A673 (cell line): Measurements from ENCODE around the gene AP3S1. TPM values are rescaled to one million over a fixed set of nuclear protein-coding genes. Genes with fewer than 3 reads are reported as not detected.

Experiments
- BruUV-seq: library from RNA; stranded (reverse); fragments of 400-500 nt; replicated peaks from 2 replicates; lab custom pipeline; 2021; lab: Mats Ljungman, UMichigan
- CTCF ChIA-PET: fragments of 300-600 bp; sonication (Branson Sonifier 250); formaldehyde crosslinking; loops from one replicate; lab custom pipeline; 2022; ENCODE audit warnings: antibody characterized with exemption; lab: Charles Lee
- POLR2A ChIA-PET: fragments of 300-600 bp; sonication (Branson Sonifier 250); formaldehyde crosslinking; loops from one replicate; lab custom pipeline; 2022; ENCODE audit warnings: antibody characterized with exemption; ENCODE audit not compliant: low non-redundant PET; lab: Charles Lee
- DNase-seq: peaks from one replicate; pipeline ENCODE4 v3.0.0-alpha.2; 2015; ENCODE audit warnings: low spot score
- H3K27ac ChIP-seq: fragments of 200-600 bp; sonication (generic); 2 replicates; pipeline ENCODE4 v1.5.1; 2016; ENCODE audit warnings: mixed run types, low read depth, mild to moderate bottlenecking, mixed read lengths, antibody characterized with exemption, low read length; ENCODE audit not compliant: poor library complexity, severe bottlenecking
- H3K27me3 ChIP-seq: fragments of 200-600 bp; sonication (generic); replicated peaks from 2 replicates; pipeline ENCODE4 v1.6.1; 2017; ENCODE audit warnings: mixed run types, low read depth, mild to moderate bottlenecking, mixed read lengths, antibody characterized with exemption, low read length; ENCODE audit not compliant: insufficient read depth, poor library complexity
- H3K36me3 ChIP-seq: fragments of 200-600 bp; sonication (generic); 2 replicates; pipeline ENCODE4 v1.6.1; 2016; ENCODE audit warnings: mixed run types, mild to moderate bottlenecking, mixed read lengths, antibody characterized with exemption, low read length; ENCODE audit not compliant: insufficient read depth, poor library complexity, severe bottlenecking
- H3K4me1 ChIP-seq: fragments of 200-600 bp; sonication (generic); 2 replicates; pipeline ENCODE4 v1.6.1; 2017; ENCODE audit warnings: mixed run types, mild to moderate bottlenecking, mixed read lengths, antibody characterized with exemption, low read length; ENCODE audit not compliant: insufficient read depth, poor library complexity, severe bottlenecking
- H3K4me3 ChIP-seq: fragments of 200-600 bp; sonication (generic); 2 replicates; pipeline ENCODE4 v1.5.1; 2016; ENCODE audit warnings: low read depth, mixed run types, mild to moderate bottlenecking, mixed read lengths, low read length; ENCODE audit not compliant: poor library complexity, severe bottlenecking
- H3K9me3 ChIP-seq: fragments of 200-600 bp; sonication (generic); 2 replicates; pipeline ENCODE4 v1.6.1; 2016; ENCODE audit warnings: mixed run types, low read depth, mild to moderate bottlenecking, mixed read lengths, antibody characterized with exemption, low read length; ENCODE audit not compliant: poor library complexity, severe bottlenecking
- EZH2 ChIP-seq: fragments of 200-600 bp; sonication (generic); IDR thresholded peaks from 2 replicates; pipeline ENCODE4 v1.6.1; 2017; ENCODE audit warnings: borderline replicate concordance, low read depth, mild to moderate bottlenecking, mixed read lengths, antibody characterized with exemption, low read length; ENCODE audit not compliant: poor library complexity, severe bottlenecking
- intact Hi-C: fragments of 100-400 bp; cut with micrococcal nuclease; formaldehyde crosslinking; loops from one replicate; pipeline ENCODE4 v1.10.0; 2022; ENCODE audit not compliant: unreplicated experiment
- total RNA-seq: library from RNA; stranded (reverse); gene quantifications from 2 replicates; pipeline ENCODE4 v1.2.3, GENCODE V29; 2021
- TF ChIP-seq, protein P1 (sequence below): fragments of 300-800, 200-600 bp; sonication (generic); conservative IDR thresholded peaks from 2 replicates; pipeline ENCODE4 v1.5.1; 2017; ENCODE audit warnings: low read depth, mild to moderate bottlenecking, antibody characterized with exemption, low read length, moderate library complexity, mixed read lengths

Gene AP3S1
- total RNA-seq, 1 experiment from 2014 or later, result 66.9 TPM

- Histone ChIP-seq H3K9me3 (no peaks in the 10 kb centered on the region), H3K27ac (no peak overlapping the region), H3K4me1 (peaks cover 3% of the 10 kb centered on the region), H3K4me3 (no peak overlapping the region), H3K36me3 (no peaks in the 10 kb centered on the region), H3K27me3 (no peaks in the 10 kb centered on the region)
- CTCF ChIA-PET, result no interaction called here
- no TSS peak for BruUV-seq
- intact Hi-C loops, result no loop called here
- DNase-seq, result no peak
- POLR2A ChIA-PET, result no interaction called here
- TF ChIP-seq EZH2, result no peak
- TF ChIP-seq, protein P1, sequence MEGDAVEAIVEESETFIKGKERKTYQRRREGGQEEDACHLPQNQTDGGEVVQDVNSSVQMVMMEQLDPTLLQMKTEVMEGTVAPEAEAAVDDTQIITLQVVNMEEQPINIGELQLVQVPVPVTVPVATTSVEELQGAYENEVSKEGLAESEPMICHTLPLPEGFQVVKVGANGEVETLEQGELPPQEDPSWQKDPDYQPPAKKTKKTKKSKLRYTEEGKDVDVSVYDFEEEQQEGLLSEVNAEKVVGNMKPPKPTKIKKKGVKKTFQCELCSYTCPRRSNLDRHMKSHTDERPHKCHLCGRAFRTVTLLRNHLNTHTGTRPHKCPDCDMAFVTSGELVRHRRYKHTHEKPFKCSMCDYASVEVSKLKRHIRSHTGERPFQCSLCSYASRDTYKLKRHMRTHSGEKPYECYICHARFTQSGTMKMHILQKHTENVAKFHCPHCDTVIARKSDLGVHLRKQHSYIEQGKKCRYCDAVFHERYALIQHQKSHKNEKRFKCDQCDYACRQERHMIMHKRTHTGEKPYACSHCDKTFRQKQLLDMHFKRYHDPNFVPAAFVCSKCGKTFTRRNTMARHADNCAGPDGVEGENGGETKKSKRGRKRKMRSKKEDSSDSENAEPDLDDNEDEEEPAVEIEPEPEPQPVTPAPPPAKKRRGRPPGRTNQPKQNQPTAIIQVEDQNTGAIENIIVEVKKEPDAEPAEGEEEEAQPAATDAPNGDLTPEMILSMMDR, result no peak
These were observed 5.6 kb downstream of the AP3S1 start for GRCh38 chr5:115847290-115847689.

GRCh38 chr5:115849258-115849798 is 7.6 kb downstream of the AP3S1 start:
- TF ChIP-seq, protein P1, result no peak
- no peak for TF ChIP-seq EZH2
- Histone ChIP-seq H3K4me1 (no peaks in the 10 kb centered on the region), H3K27me3 (no peaks in the 10 kb centered on the region), H3K36me3 (no peaks in the 10 kb centered on the region), H3K27ac (no peak overlapping the region), H3K4me3 (no peak overlapping the region), H3K9me3 (no peaks in the 10 kb centered on the region)
- no TSS peak for BruUV-seq
- CTCF ChIA-PET, result no interaction called here
- POLR2A ChIA-PET, result no interaction called here
- no peak for DNase-seq
- intact Hi-C loops, result no loop called here

GRCh38 chr5:115850744-115851416 is 9.1 kb downstream of the AP3S1 start:
- Histone ChIP-seq H3K4me3 (no peak overlapping the region), H3K9me3 (no peaks in the 10 kb centered on the region), H3K27ac (no peak overlapping the region), H3K27me3 (no peaks in the 10 kb centered on the region), H3K36me3 (no peaks in the 10 kb centered on the region), H3K4me1 (no peaks in the 10 kb centered on the region)
- TF ChIP-seq, protein P1, result no peak
- no peak for TF ChIP-seq EZH2
- ChIA-PET CTCF (no interaction called here), POLR2A (no interaction called here)
- intact Hi-C loops, result no loop called here
- DNase-seq, result no peak
- no TSS peak for BruUV-seq
